Measurements from ENCODE around the gene EEIG1.

The EEIG1 gene

GRCh38 chr9:127963359-127964064 is 17.3 kb downstream of the EEIG1 start:
- DNase-seq (ENCODE audit: low read depth in 1 of 2, low spot score in 1 of 2), result no peak
- no peak overlapping the region for H3K4me3 ChIP-seq (replicated peaks; ENCODE audit: insufficient read depth, low read length)
- no peak for TF ChIP-seq GABPA (IDR thresholded peaks at IDR 0.05; ENCODE audit: low read depth)
- H3K27me3 ChIP-seq (ENCODE audit: insufficient read depth, poor library complexity, severe bottlenecking), result no peaks in the 10 kb centered on the region
- H3K27ac ChIP-seq (replicated peaks), result no peak overlapping the region

DNA sequence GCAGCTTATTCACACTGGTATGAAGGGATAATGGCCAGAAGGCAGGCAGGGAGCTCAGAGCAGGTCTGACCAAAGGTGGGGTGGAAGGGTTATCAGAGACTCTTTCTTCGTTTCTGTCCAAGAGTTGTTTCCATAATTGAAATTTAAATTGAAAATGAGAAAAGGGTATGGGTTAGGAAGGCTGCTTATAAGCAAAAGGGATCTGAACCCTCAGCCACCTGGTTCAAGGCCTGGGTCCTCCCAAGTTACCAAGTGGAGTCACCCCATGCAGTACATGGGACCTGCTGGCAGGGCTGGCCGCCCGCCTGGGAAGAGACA is 17.8 kb downstream of the EEIG1 start:
- no peak overlapping the region for H3K27ac ChIP-seq (replicated peaks)
- no peak for DNase-seq (ENCODE audit: low read depth in 1 of 2, low spot score in 1 of 2)
- TF ChIP-seq POLR2AphosphoS5 (IDR thresholded peaks at IDR 0.05; ENCODE audit: low read depth) (no peak), GABPA (IDR thresholded peaks at IDR 0.05; ENCODE audit: low read depth) (no peak), CTCF (IDR thresholded peaks at IDR 0.05; ENCODE audit: insufficient read depth, low read length) (no peak), SPI1 (IDR thresholded peaks at IDR 0.05; ENCODE audit: borderline replicate concordance, low read depth) (no peak)
- TF ChIP-seq, protein P1, sequence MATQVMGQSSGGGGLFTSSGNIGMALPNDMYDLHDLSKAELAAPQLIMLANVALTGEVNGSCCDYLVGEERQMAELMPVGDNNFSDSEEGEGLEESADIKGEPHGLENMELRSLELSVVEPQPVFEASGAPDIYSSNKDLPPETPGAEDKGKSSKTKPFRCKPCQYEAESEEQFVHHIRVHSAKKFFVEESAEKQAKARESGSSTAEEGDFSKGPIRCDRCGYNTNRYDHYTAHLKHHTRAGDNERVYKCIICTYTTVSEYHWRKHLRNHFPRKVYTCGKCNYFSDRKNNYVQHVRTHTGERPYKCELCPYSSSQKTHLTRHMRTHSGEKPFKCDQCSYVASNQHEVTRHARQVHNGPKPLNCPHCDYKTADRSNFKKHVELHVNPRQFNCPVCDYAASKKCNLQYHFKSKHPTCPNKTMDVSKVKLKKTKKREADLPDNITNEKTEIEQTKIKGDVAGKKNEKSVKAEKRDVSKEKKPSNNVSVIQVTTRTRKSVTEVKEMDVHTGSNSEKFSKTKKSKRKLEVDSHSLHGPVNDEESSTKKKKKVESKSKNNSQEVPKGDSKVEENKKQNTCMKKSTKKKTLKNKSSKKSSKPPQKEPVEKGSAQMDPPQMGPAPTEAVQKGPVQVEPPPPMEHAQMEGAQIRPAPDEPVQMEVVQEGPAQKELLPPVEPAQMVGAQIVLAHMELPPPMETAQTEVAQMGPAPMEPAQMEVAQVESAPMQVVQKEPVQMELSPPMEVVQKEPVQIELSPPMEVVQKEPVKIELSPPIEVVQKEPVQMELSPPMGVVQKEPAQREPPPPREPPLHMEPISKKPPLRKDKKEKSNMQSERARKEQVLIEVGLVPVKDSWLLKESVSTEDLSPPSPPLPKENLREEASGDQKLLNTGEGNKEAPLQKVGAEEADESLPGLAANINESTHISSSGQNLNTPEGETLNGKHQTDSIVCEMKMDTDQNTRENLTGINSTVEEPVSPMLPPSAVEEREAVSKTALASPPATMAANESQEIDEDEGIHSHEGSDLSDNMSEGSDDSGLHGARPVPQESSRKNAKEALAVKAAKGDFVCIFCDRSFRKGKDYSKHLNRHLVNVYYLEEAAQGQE (IDR thresholded peaks at IDR 0.05; ENCODE audit: insufficient replicate concordance, low read depth), result no peak

DNA sequence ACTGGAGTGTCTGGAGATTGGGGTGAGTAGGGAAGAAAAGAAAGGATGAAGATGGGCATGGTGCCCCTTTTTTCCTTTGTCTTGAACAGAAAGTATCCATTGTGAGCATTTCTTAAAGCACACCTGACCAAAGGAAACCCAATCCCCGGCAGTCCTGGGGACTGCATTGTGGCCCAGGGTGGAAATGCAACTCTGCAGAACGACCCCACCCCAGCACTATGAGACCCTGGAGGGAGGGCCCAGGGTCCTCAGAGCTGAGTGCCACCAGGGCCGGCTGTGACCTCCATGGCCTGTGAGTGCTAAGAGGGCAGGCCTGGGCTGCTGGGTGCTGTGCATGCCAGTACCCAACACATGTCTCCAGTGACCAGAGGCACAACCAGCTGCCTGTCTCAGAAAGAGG is 18.5 kb downstream of the EEIG1 start:
- no peak overlapping the region for H3K4me3 ChIP-seq (replicated peaks; ENCODE audit: insufficient read depth, low read length)
- TF ChIP-seq CTCF (IDR thresholded peaks at IDR 0.05; ENCODE audit: insufficient read depth, low read length) (no peak), GABPA (IDR thresholded peaks at IDR 0.05; ENCODE audit: low read depth) (no peak), SPI1 (IDR thresholded peaks at IDR 0.05; ENCODE audit: borderline replicate concordance, low read depth) (no peak), POLR2AphosphoS5 (IDR thresholded peaks at IDR 0.05; ENCODE audit: low read depth) (no peak)
- TF ChIP-seq, protein P1 (IDR thresholded peaks at IDR 0.05; ENCODE audit: insufficient replicate concordance, low read depth), result no peak
- no peak overlapping the region for H3K27ac ChIP-seq (replicated peaks)
- no peaks in the 10 kb centered on the region for H3K27me3 ChIP-seq (ENCODE audit: insufficient read depth, poor library complexity, severe bottlenecking)
- no peak for DNase-seq (ENCODE audit: low read depth in 1 of 2, low spot score in 1 of 2)

More for the DNA sequence above, 17.8 kb downstream of the EEIG1 start:
- Histone ChIP-seq H3K27me3 (ENCODE audit: insufficient read depth, poor library complexity, severe bottlenecking) (no peaks in the 10 kb centered on the region), H3K4me3 (replicated peaks; ENCODE audit: insufficient read depth, low read length) (no peak overlapping the region)

DNA sequence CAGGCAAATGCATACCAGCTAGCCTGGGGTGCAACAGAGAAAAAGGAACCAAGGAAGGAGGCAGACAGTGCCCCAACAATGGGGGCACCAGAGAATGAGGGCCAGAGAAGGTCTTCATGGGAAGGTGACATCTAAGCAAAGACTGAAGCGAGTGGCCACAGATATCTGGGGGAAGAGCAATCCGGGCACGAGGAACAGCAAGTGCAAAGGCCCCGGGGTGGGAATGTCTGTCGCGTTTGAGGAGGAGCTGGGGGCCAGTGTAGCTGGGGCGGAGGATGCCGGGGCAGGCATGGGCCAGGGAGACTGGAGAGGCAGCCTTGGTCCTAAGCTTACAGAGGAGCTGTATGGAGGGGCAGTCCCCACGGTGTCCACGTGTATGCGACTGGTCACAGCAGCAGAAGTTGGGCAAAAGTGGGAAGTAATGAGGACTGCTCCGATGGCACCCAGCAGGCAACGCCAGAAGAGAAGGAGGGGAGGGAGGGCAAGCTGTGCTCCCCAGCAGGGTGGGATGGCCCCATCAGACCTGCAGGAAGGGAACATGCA is 19.1 kb downstream of the EEIG1 start:
- Histone ChIP-seq H3K27me3 (ENCODE audit: insufficient read depth, poor library complexity, severe bottlenecking) (no peaks in the 10 kb centered on the region), H3K4me3 (replicated peaks; ENCODE audit: insufficient read depth, low read length) (no peak overlapping the region), H3K27ac (replicated peaks) (no peak overlapping the region)
- no peak for DNase-seq (ENCODE audit: low read depth in 1 of 2, low spot score in 1 of 2)
- no peak for TF ChIP-seq GABPA (IDR thresholded peaks at IDR 0.05; ENCODE audit: low read depth)
- TF ChIP-seq SPI1 (IDR thresholded peaks at IDR 0.05; ENCODE audit: borderline replicate concordance, low read depth), result no peak
- no peak for TF ChIP-seq POLR2AphosphoS5 (IDR thresholded peaks at IDR 0.05; ENCODE audit: low read depth)
- no peak for TF ChIP-seq CTCF (IDR thresholded peaks at IDR 0.05; ENCODE audit: insufficient read depth, low read length)
- TF ChIP-seq, protein P1 (IDR thresholded peaks at IDR 0.05; ENCODE audit: insufficient replicate concordance, low read depth), result no peak

All from HL-60 (cell line).